Testis (tissue), 2 donors: ENCODE results near the gene TRPC4.

Source experiments
- POLR2A ChIP-seq: fragments of 450-650 bp; IDR thresholded peaks from one replicate; pipeline ENCODE4 v1.6.1; 2017; ENCODE audit warnings: antibody characterized with exemption, mild to moderate bottlenecking, moderate library complexity
- TF ChIP-seq, protein P1 (sequence below), 3 experiments: fragments of 450-650 bp in 2 of 3; fragments of 200-600 bp in 1 of 3; sonication (generic) in 1 of 3; IDR thresholded peaks; one replicate each; pipeline ENCODE4 v1.5.1; 2016 to 2019; ENCODE audit warnings: antibody characterized with exemption in 3 of 3, mild to moderate bottlenecking in 2 of 3, moderate library complexity in 1 of 3

- TF ChIP-seq, protein P1, sequence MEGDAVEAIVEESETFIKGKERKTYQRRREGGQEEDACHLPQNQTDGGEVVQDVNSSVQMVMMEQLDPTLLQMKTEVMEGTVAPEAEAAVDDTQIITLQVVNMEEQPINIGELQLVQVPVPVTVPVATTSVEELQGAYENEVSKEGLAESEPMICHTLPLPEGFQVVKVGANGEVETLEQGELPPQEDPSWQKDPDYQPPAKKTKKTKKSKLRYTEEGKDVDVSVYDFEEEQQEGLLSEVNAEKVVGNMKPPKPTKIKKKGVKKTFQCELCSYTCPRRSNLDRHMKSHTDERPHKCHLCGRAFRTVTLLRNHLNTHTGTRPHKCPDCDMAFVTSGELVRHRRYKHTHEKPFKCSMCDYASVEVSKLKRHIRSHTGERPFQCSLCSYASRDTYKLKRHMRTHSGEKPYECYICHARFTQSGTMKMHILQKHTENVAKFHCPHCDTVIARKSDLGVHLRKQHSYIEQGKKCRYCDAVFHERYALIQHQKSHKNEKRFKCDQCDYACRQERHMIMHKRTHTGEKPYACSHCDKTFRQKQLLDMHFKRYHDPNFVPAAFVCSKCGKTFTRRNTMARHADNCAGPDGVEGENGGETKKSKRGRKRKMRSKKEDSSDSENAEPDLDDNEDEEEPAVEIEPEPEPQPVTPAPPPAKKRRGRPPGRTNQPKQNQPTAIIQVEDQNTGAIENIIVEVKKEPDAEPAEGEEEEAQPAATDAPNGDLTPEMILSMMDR (IDR thresholded peaks at IDR 0.05), result no peak
- TF ChIP-seq POLR2A, result no peak
These were observed 270.1 kb downstream of the TRPC4 start for GRCh38 chr13:37599519-37599918.
